Measurements from ENCODE around the gene MTFP1.

GRCh38 chr22:30426388-30427353 is 1.1 kb downstream of the MTFP1 start:
- no peak for TF ChIP-seq MXI1 (IDR thresholded peaks at IDR 0.05; ENCODE audit: low read depth, low read length)
- TF ChIP-seq, protein P1, sequence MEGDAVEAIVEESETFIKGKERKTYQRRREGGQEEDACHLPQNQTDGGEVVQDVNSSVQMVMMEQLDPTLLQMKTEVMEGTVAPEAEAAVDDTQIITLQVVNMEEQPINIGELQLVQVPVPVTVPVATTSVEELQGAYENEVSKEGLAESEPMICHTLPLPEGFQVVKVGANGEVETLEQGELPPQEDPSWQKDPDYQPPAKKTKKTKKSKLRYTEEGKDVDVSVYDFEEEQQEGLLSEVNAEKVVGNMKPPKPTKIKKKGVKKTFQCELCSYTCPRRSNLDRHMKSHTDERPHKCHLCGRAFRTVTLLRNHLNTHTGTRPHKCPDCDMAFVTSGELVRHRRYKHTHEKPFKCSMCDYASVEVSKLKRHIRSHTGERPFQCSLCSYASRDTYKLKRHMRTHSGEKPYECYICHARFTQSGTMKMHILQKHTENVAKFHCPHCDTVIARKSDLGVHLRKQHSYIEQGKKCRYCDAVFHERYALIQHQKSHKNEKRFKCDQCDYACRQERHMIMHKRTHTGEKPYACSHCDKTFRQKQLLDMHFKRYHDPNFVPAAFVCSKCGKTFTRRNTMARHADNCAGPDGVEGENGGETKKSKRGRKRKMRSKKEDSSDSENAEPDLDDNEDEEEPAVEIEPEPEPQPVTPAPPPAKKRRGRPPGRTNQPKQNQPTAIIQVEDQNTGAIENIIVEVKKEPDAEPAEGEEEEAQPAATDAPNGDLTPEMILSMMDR (IDR thresholded peaks at IDR 0.05 in 2 of 3, conservative IDR thresholded peaks at IDR 0.05 in 1 of 3; ENCODE audit: insufficient read depth in 2 of 3, low read depth in 1 of 3, low read length in 3 of 3): peak; percentile 56 to 66 (median 65)
- no peak for TF ChIP-seq POLR2A (conservative IDR thresholded peaks at IDR 0.05)
- TF ChIP-seq FOXA1 (IDR thresholded peaks at IDR 0.05; ENCODE audit: borderline replicate concordance): no peak
- TF ChIP-seq FOXK2 (conservative IDR thresholded peaks at IDR 0.05 in 1 of 2, IDR thresholded peaks at IDR 0.05 in 1 of 2; ENCODE audit: low read depth in 2 of 2): no peak
- no peak for TF ChIP-seq MCM7 (IDR thresholded peaks at IDR 0.05)
